Measurements from ENCODE around the gene GNA12. TPM values are rescaled to one million over a fixed set of nuclear protein-coding genes. Genes with fewer than 3 reads are reported as not detected.

GNA12 gene, protein sequence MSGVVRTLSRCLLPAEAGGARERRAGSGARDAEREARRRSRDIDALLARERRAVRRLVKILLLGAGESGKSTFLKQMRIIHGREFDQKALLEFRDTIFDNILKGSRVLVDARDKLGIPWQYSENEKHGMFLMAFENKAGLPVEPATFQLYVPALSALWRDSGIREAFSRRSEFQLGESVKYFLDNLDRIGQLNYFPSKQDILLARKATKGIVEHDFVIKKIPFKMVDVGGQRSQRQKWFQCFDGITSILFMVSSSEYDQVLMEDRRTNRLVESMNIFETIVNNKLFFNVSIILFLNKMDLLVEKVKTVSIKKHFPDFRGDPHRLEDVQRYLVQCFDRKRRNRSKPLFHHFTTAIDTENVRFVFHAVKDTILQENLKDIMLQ
- total RNA-seq, result 30.7 and 34.9 TPM in 2 replicates

GRCh38 chr7:2844153-2845033, at the start of gene GNA12:
Gene GNA12, minus strand, starts transcription at chr7:2844308. Its CDS starts 147 bp downstream, at chr7:2844161.

DNA sequence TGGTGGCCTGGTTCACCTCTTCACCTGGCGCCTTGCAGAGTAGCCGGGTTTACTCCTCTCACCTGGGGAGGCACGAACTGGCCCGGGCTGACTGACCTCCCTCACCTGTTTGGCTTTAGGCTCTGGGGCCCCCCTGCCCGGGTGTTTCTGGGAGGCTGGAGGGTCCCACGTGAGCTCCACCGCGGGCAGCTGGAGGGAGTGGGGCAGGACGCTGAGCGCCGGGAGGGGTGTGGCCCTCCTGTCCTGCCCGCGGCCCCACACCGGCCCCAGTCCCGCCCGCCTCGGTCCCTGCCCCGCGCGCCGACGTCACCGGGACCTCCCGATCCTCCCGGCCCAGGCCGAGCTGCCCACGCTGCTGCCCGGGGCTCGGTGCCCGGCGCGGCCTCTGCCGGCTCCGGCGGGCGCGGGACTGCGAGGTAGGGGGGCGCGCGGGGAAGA, 156.2 kb downstream of the GNA12 start, which contains the start of gene AMZ1:
TSS of gene AMZ1 (plus strand) at position 322 of the 438 bp plus-strand sequence. CDS start 12,250 bp downstream, outside the sequence.

Other genes starting within 250 kb of the GNA12 start
- gene TTYH3, start 212.3 kb downstream of the GNA12 start, total RNA-seq, result 68.9 and 79.8 TPM in 2 replicates
- 0.14 TPM in 1 of 2 replicates, not detected in the other for gene AMZ1, start 156.1 kb downstream of the GNA12 start, total RNA-seq
- 10.1 and 29.8 TPM in 2 replicates for gene CARD11, start 199.6 kb upstream of the GNA12 start, total RNA-seq